NB4 (cell line): ENCODE measurements around the gene MBL2.

Experiments used
- DNase-seq: peaks from one replicate; pipeline ENCODE4 v3.0.0; 2010; ENCODE audit warnings: low read depth
- H3K4me3 ChIP-seq: one replicate; pipeline ENCODE4 v1.5.1; 2011; ENCODE audit warnings: mild to moderate bottlenecking, low read depth, low read length, moderate library complexity
- CTCF ChIP-seq: IDR thresholded peaks from one replicate; pipeline ENCODE4 v1.5.1; 2012; ENCODE audit warnings: low read depth, low read length
- MAX ChIP-seq: IDR thresholded peaks from 2 replicates; pipeline ENCODE4 v1.6.1; 2011; ENCODE audit warnings: low read depth, low read length
- MYC ChIP-seq: IDR thresholded peaks from 2 replicates; pipeline ENCODE4 v1.6.1; 2011; ENCODE audit warnings: low read depth, low read length
- POLR2A ChIP-seq: IDR thresholded peaks from 2 replicates; pipeline ENCODE4 v1.6.1; 2011; ENCODE audit warnings: mild to moderate bottlenecking; ENCODE audit not compliant: insufficient read length; ENCODE audit errors: extremely low read depth

MBL2 gene

GRCh38 chr10:52769966-52770365 is 2.6 kb downstream of the MBL2 start:
- no peak for DNase-seq
- H3K4me3 ChIP-seq: no peak overlapping the region
- TF ChIP-seq POLR2A (no peak), CTCF (no peak), MAX (no peak), MYC (no peak)

GRCh38 chr10:52768001-52768532 is 4.5 kb downstream of the MBL2 start:
- DNase-seq: no peak
- TF ChIP-seq POLR2A (no peak), MAX (no peak), CTCF (no peak), MYC (no peak)
- no peak overlapping the region for H3K4me3 ChIP-seq

GRCh38 chr10:52762088-52762487 is 10.5 kb downstream of the MBL2 start:
- no peak for DNase-seq
- no peak for TF ChIP-seq MAX
- no peak for TF ChIP-seq MYC
- TF ChIP-seq POLR2A: no peak
- TF ChIP-seq CTCF: no peak
- H3K4me3 ChIP-seq: no peak overlapping the region

GRCh38 chr10:52759154-52759553 is 13.4 kb downstream of the MBL2 start:
- TF ChIP-seq CTCF: no peak
- peak; percentile 22 for DNase-seq
- H3K4me3 ChIP-seq: no peak overlapping the region

GRCh38 chr10:52758406-52758805 is 14.2 kb downstream of the MBL2 start:
- H3K4me3 ChIP-seq: no peak overlapping the region
- TF ChIP-seq MYC (no peak), MAX (no peak), POLR2A (no peak), CTCF (no peak)
- DNase-seq: no peak

- TF ChIP-seq MAX (no peak), MYC (no peak), POLR2A (no peak), CTCF (no peak)
- no peak for DNase-seq
- no peak overlapping the region for H3K4me3 ChIP-seq
These were observed 14.8 kb downstream of the MBL2 start for GRCh38 chr10:52757773-52758172.
